K562 (cell line): Measurements from ENCODE around the gene INVS. TPM values are rescaled to one million over a fixed set of nuclear protein-coding genes. Genes with fewer than 3 reads are reported as not detected.

Experiments
- GABPB2 ChIP-seq: fragments of 250-450 bp; sonication (Bioruptor Pico); conservative IDR thresholded peaks from 2 replicates; pipeline ENCODE4 v1.5.1; 2021; ENCODE audit warnings: mild to moderate bottlenecking
- MTA2 ChIP-seq: fragments of 450-650 bp; IDR thresholded peaks from 2 replicates; pipeline ENCODE4 v1.6.1; 2016; ENCODE audit warnings: low read depth
- MYBL2 ChIP-seq, 2 experiments: fragments of 450-650 bp in 1 of 2; sonication (generic) in 1 of 2; formaldehyde crosslinking in 1 of 2; IDR thresholded peaks; 2 replicates each; pipeline versions ENCODE4 v1.6.1 to v1.8.1; 2017 to 2022; ENCODE audit warnings: borderline replicate concordance in 1 of 2, inconsistent platforms in 1 of 2, low read depth in 1 of 2, mild to moderate bottlenecking in 1 of 2, missing genetic modification reagents in 1 of 2, moderate library complexity in 1 of 2
- NR1H2 ChIP-seq: sonication (generic); formaldehyde crosslinking; IDR thresholded peaks from 2 replicates; pipeline ENCODE4 v1.4.0; 2020; ENCODE audit warnings: mild to moderate bottlenecking, missing genetic modification reagents
- RB1 ChIP-seq: fragments of 450-650 bp; IDR thresholded peaks from 2 replicates; pipeline ENCODE4 v1.6.1; 2017; ENCODE audit warnings: low read depth, mild to moderate bottlenecking
- RNF2 ChIP-seq: sonication (generic); IDR thresholded peaks from 2 replicates; pipeline ENCODE4 v1.6.1; 2016
- SNRNP70 ChIP-seq: fragments of 200-400 bp; formaldehyde crosslinking; optimal IDR thresholded peaks from 2 replicates; pipeline ENCODE3; 2017; ENCODE audit warnings: low read depth, low read length
- ZNF174 ChIP-seq: fragments of 250-450 bp; sonication (Bioruptor Pico); IDR thresholded peaks from 2 replicates; pipeline ENCODE4 v1.4.0; 2020; ENCODE audit warnings: mild to moderate bottlenecking
- ZNF175 ChIP-seq: fragments of 200-800 bp; sonication (Bioruptor generic); IDR thresholded peaks from 2 replicates; pipeline ENCODE4 v1.6.1; 2016; ENCODE audit warnings: low read depth, mild to moderate bottlenecking, missing genetic modification characterization, missing compliant biosample characterization
- ZNF3 ChIP-seq: fragments of 250-450 bp; sonication (Bioruptor Pico); IDR thresholded peaks from 2 replicates; pipeline ENCODE4 v1.5.0; 2021; ENCODE audit warnings: mild to moderate bottlenecking, moderate library complexity
- polyA plus RNA-seq, 8 experiments: library from polyadenylated mRNA; depleted of rRNA in 4 of 8; stranded (reverse) in 5 of 8; unstranded in 3 of 8; fragments of >200 nt; fragmentation: Nextera tagmentation in 2 of 8; fragmentation: Illumina TruSeq in 1 of 8; extraction: Ambion mirVana in 2 of 8; extraction: Trizol in 1 of 8; gene quantifications; 2 replicates each; pipeline versions ENCODE4 v1.2.1 to v1.2.3, GENCODE V29; 2011 to 2014; ENCODE audit warnings: inconsistent platforms in 1 of 8, missing spikeins in 1 of 8
- total RNA-seq, 7 experiments: library from RNA; depleted of rRNA in 6 of 7; stranded (reverse); fragments of >200 nt in 6 of 7; fragmentation: Illumina TruSeq in 2 of 7; extraction: Trizol in 2 of 7; gene quantifications; 2 replicates each; pipeline versions ENCODE4 v1.2.1 to v1.2.3, GENCODE V29; 2011 to 2021; ENCODE audit warnings: low replicate concordance in 1 of 7
- TF ChIP-seq, protein P1 (sequence below): sonication (generic); formaldehyde crosslinking; IDR thresholded peaks from 2 replicates; pipeline ENCODE4 v1.8.0; 2023; ENCODE audit warnings: mild to moderate bottlenecking, missing genetic modification reagents
- TF ChIP-seq, protein P2 (sequence below): fragments of 250-450 bp; sonication (Bioruptor Pico); IDR thresholded peaks from 2 replicates; pipeline ENCODE4 v1.8.0; 2021; ENCODE audit warnings: mild to moderate bottlenecking, moderate library complexity
- TF ChIP-seq, protein P3 (sequence below): fragments of 450-650 bp; IDR thresholded peaks from 2 replicates; pipeline ENCODE4 v1.7.0; 2016; ENCODE audit warnings: borderline replicate concordance

Gene INVS
- total and polyA plus RNA-seq, 9 of the 15 experiments (the other 6 are each of a cell fraction or from before 2014, with no cell fraction given): 0.77 to 18.5 (median 10.0) TPM

DNA sequence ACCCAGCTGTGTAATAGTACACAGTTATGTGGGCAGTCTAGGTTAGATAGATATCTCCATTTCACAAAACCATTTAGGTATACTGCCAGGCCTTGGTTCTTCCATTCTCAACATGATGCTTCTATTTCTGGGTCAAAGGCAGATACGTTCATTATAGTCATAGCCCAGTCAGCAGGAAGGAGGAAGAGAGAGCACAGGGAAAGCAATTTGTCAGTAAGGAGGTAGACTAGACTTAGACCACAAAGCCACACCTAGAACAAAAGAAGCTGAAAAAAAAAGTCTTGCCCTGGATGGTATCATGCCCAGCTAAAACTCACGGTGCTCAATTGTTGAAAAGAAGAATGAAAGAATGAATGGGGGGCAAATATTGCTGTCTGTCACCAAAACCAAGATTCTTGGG is 7.6 kb downstream of the INVS start (continued):
- TF ChIP-seq, protein P1, sequence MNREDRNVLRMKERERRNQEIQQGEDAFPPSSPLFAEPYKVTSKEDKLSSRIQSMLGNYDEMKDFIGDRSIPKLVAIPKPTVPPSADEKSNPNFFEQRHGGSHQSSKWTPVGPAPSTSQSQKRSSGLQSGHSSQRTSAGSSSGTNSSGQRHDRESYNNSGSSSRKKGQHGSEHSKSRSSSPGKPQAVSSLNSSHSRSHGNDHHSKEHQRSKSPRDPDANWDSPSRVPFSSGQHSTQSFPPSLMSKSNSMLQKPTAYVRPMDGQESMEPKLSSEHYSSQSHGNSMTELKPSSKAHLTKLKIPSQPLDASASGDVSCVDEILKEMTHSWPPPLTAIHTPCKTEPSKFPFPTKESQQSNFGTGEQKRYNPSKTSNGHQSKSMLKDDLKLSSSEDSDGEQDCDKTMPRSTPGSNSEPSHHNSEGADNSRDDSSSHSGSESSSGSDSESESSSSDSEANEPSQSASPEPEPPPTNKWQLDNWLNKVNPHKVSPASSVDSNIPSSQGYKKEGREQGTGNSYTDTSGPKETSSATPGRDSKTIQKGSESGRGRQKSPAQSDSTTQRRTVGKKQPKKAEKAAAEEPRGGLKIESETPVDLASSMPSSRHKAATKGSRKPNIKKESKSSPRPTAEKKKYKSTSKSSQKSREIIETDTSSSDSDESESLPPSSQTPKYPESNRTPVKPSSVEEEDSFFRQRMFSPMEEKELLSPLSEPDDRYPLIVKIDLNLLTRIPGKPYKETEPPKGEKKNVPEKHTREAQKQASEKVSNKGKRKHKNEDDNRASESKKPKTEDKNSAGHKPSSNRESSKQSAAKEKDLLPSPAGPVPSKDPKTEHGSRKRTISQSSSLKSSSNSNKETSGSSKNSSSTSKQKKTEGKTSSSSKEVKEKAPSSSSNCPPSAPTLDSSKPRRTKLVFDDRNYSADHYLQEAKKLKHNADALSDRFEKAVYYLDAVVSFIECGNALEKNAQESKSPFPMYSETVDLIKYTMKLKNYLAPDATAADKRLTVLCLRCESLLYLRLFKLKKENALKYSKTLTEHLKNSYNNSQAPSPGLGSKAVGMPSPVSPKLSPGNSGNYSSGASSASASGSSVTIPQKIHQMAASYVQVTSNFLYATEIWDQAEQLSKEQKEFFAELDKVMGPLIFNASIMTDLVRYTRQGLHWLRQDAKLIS (CRISPR knock-in tag): no peak
- TF ChIP-seq, protein P2, sequence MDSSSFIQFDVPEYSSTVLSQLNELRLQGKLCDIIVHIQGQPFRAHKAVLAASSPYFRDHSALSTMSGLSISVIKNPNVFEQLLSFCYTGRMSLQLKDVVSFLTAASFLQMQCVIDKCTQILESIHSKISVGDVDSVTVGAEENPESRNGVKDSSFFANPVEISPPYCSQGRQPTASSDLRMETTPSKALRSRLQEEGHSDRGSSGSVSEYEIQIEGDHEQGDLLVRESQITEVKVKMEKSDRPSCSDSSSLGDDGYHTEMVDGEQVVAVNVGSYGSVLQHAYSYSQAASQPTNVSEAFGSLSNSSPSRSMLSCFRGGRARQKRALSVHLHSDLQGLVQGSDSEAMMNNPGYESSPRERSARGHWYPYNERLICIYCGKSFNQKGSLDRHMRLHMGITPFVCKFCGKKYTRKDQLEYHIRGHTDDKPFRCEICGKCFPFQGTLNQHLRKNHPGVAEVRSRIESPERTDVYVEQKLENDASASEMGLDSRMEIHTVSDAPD (CRISPR knock-in tag): no peak
- TF ChIP-seq RNF2 (no peak), SNRNP70 (no peak), ZNF175 (no peak), ZNF174 (no peak), MYBL2 (IDR thresholded peaks at IDR 0.05; ENCODE audit: low read depth) (no peak), MYBL2 (CRISPR knock-in tag; IDR thresholded peaks at IDR 0.05; ENCODE audit: borderline replicate concordance) (no peak), MTA2 (no peak), NR1H2 (no peak), GABPB2 (no peak), RB1 (no peak), ZNF3 (CRISPR knock-in tag) (no peak)
- TF ChIP-seq, protein P3, sequence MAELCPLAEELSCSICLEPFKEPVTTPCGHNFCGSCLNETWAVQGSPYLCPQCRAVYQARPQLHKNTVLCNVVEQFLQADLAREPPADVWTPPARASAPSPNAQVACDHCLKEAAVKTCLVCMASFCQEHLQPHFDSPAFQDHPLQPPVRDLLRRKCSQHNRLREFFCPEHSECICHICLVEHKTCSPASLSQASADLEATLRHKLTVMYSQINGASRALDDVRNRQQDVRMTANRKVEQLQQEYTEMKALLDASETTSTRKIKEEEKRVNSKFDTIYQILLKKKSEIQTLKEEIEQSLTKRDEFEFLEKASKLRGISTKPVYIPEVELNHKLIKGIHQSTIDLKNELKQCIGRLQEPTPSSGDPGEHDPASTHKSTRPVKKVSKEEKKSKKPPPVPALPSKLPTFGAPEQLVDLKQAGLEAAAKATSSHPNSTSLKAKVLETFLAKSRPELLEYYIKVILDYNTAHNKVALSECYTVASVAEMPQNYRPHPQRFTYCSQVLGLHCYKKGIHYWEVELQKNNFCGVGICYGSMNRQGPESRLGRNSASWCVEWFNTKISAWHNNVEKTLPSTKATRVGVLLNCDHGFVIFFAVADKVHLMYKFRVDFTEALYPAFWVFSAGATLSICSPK: no peak
- TF ChIP-seq, all 486 proteins: peak for 0
